Large intestine (tissue), 3 donors: ENCODE measurements around the gene SLIT1. TPM values are rescaled to one million over a fixed set of nuclear protein-coding genes. Genes with fewer than 3 reads are reported as not detected.

Experiments used
- DNase-seq, 2 donors: peaks; one replicate each; pipeline versions ENCODE4 v3.0.0 to v3.0.0-alpha.2; 2013
- H3K27ac ChIP-seq: one replicate; pipeline ENCODE4 v1.5.1; 2013; ENCODE audit warnings: low read length
- H3K27me3 ChIP-seq: 2 replicates; pipeline ENCODE4 v1.6.1; 2013; ENCODE audit warnings: low read length; ENCODE audit not compliant: control insufficient read depth, insufficient read depth
- H3K36me3 ChIP-seq: 2 replicates; pipeline ENCODE4 v1.6.1; 2013; ENCODE audit warnings: low read length; ENCODE audit not compliant: control insufficient read depth, insufficient read depth
- H3K4me1 ChIP-seq: one replicate; pipeline ENCODE4 v1.6.1; 2013; ENCODE audit warnings: low read length; ENCODE audit not compliant: control insufficient read depth, insufficient read depth
- H3K4me3 ChIP-seq: one replicate; pipeline ENCODE4 v1.5.1; 2013; ENCODE audit warnings: low read length
- H3K9me3 ChIP-seq: one replicate; pipeline ENCODE4 v1.6.1; 2013; ENCODE audit warnings: mild to moderate bottlenecking, low read depth, low read length, moderate library complexity; ENCODE audit not compliant: control insufficient read depth
- WGBS: methylation state at CpG from one replicate; pipeline ENCODE4 v1.1.5; 2013; ENCODE audit warnings: low lambda C conversion rate; ENCODE audit not compliant: insufficient coverage; 5-methylcytosine and 5-hydroxymethylcytosine counted together
- polyA plus RNA-seq: library from polyadenylated mRNA; unstranded; fragments of 120-200 nt; gene quantifications from one replicate; pipeline ENCODE4 v1.2.1, GENCODE V29; 2013

Gene SLIT1
- polyA plus RNA-seq, 1 donor = 1.6 TPM

DNA sequence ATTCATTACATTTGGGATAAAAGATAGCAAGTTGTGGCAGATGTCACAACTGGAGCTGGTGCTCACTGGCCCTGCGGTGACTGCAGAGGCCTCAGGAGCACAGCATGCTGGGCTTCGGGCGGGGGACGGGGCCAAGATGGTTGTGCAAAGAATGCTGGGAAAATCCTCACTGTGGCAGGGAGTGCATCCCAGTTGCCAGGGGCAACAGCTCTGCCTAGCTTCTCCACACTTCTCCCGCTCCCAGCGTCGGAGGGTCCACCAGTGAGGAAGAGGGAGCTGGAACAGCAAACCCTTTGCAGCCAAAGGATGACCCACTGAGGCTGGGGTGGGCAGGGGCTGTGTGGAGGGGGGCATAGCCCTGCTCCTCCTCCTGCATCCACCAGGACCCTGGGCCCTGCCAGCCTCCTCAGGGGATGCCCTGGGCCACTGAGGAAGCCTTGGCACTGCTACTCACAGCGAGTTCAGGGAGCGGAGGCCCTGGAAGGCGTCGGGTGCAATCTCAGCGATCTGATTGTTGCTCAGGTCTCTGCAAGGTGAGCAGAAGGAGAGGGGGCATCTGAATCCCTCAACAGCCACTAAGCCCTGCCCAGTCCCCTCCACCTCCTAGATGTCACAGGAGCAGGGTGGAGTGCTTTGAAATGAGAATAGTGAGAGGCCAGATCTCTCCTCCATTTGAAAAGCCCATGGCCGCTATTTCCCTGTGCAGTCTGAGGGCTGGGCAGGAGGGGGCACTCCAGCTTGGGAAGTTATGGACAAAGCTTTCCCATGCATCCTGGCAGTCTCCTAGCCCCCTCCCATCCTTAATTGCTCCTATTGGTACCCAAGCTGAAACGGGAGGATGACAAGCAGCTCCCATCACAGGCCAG lies 126.5 kb downstream of the SLIT1 start:
- no peaks in the 10 kb centered on the region for H3K4me1 ChIP-seq
- no peaks in the 10 kb centered on the region for H3K9me3 ChIP-seq
- DNase-seq = no peak
- no CpG with 5 or more reads among the region's 14 CpGs for WGBS
- H3K27me3 ChIP-seq = no peaks in the 10 kb centered on the region
- no peak overlapping the region for H3K27ac ChIP-seq
- H3K4me3 ChIP-seq = no peak overlapping the region
- H3K36me3 ChIP-seq = no peaks in the 10 kb centered on the region

DNA sequence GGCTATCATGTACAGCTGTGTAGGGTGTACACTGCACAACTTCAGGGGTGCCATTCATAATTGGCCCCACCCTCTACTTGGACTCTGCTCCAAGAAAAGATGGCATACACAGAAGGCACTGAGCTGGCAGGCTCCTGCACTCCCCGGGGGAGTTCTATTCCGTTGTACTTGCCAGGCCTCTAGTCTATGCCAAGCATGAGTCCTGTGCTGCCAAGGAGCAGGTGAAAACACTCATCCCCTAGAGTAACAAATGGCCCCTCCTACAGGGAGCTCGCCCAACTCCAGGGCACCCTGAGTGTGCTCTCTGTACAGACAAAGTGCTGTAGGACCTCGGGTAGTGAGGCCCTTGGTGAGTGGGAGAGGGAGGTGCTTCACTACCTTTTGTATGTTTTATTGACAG lies 127.2 kb downstream of the SLIT1 start:
- DNase-seq = no peak
- Histone ChIP-seq H3K27ac (no peak overlapping the region), H3K9me3 (no peaks in the 10 kb centered on the region), H3K27me3 (peaks cover 2% of the 10 kb centered on the region), H3K4me3 (no peak overlapping the region), H3K36me3 (no peaks in the 10 kb centered on the region), H3K4me1 (no peaks in the 10 kb centered on the region)
- WGBS = no CpG with 5 or more reads among the region's 4 CpGs

DNA sequence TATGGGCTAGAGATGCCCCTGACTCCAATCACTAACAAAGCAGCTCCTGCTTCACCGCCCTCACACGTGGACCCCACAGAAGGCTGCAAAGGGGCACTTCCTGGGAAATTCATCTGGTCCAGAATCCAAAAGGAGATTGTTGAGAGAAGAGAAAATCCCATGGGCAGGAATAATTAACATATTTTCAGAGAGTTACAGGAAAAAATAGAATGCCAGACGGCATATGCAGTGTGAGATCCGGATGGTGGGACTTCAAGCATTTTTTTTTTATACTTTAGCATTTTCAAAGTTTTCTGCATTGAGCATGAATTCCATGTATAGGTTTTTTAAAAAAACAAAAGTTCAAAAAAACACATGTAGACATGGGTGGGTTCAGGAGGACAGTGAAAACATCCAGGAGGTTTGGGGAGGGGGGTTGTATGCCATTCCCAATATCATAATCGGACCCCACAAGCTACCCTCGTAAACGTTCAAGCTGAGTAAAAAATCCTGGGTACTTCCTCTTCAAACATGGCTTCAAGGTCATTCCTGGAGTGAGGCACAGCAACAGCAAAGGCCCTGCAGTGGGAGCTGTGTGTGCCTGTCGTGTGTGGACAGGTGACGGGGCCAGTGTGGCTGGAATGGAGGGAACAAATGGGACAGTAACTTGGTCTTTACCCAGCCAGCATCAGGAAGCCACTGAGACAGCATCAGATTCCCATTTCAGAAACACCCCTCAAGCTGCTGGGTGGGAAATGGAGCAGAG lies 128.1 kb downstream of the SLIT1 start:
- Histone ChIP-seq H3K36me3 (no peaks in the 10 kb centered on the region), H3K9me3 (no peaks in the 10 kb centered on the region), H3K27me3 (peaks cover 2% of the 10 kb centered on the region), H3K4me3 (no peak overlapping the region), H3K27ac (no peak overlapping the region), H3K4me1 (no peaks in the 10 kb centered on the region)
- no peak for DNase-seq
- 100% methylated on average over 1 of the region's 9 CpGs for WGBS

DNA sequence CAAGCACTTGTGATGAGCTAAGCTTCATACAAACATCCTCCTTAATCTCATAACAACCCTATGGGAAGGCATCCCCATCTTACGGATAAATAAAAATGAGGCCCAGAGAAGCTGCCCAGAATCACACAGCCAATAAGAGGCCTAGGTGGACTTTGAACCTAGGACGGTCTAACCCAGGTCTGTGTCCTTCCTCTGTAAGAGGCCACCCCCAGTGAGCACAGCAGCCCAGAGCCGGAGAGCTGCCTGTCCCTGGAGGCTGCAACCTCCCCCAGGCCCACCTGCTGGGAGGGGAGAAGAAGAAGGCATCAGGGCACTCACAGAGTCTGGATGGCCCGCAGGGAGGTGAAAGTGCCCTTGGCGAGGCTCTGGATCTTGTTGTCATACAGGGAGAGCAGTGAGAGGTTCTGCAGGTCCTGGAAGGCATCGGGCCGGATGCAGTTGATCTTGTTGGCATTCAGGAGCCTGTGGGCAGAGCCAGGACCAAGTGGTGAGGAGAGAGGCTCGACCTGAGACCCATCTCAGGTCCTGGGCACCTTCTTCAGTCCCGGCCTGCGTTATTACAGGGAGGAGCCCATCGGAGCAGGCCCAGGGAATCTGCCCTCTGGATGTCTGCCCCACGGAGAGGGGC lies 129.6 kb downstream of the SLIT1 start:
- H3K36me3 ChIP-seq = no peaks in the 10 kb centered on the region
- no CpG with 5 or more reads among the region's 12 CpGs for WGBS
- DNase-seq = no peak
- H3K27ac ChIP-seq = no peak overlapping the region
- H3K9me3 ChIP-seq = no peaks in the 10 kb centered on the region
- H3K4me3 ChIP-seq = no peak overlapping the region
- no peaks in the 10 kb centered on the region for H3K4me1 ChIP-seq
- peaks cover 2% of the 10 kb centered on the region for H3K27me3 ChIP-seq

DNA sequence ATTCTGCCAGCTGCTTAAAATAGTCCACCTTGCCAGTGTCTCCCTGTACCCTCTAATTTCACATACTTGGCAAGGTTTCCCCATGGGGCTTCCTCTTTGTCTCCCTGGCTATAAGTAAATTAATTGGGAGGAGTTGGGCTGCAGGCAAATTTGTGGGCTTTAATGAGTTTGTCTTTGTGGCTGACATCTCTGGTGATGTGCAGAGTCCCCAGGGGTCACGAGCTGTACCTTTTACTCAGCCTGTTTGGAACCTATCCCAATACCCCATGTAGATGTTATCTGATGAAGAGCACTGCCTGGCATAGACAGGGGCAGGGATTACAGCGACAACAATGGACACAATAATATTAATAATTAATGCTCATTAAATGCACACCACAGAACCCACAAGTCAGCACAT lies 132.5 kb downstream of the SLIT1 start:
- Histone ChIP-seq H3K9me3 (no peaks in the 10 kb centered on the region), H3K36me3 (no peaks in the 10 kb centered on the region), H3K4me3 (no peak overlapping the region), H3K27me3 (peaks cover 2% of the 10 kb centered on the region), H3K4me1 (no peaks in the 10 kb centered on the region), H3K27ac (no peak overlapping the region)
- no CpG with 5 or more reads among the region's 2 CpGs for WGBS
- DNase-seq = no peak

DNA sequence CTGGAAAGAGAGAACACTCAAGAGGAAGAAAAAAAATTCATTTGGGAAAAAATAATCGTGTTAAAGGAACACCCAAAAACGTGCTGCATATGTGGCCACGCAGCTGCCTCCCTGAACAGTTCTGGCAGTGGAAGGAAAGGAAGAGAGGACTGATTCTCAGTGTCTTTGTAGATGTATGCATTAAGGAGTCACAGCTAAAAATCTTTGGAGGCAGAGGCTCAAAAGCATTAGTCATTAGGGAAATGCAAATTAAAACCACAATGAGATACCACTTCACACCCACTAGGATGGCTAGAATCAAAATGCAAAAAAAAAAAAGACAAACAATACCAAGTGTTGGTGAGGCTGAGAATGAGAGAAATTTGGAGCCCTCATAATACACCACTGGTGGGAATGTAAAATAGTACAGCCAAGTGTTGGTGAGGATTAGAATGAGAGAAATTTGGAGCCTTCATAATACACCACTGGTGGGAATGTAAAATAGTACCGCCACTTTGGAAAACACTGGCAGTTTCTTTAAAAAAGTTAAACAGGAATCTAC lies 134.7 kb downstream of the SLIT1 start:
- no peak overlapping the region for H3K27ac ChIP-seq
- no peaks in the 10 kb centered on the region for H3K4me1 ChIP-seq
- peaks cover 2% of the 10 kb centered on the region for H3K27me3 ChIP-seq
- H3K9me3 ChIP-seq = no peaks in the 10 kb centered on the region
- no peak overlapping the region for H3K4me3 ChIP-seq
- no peaks in the 10 kb centered on the region for H3K36me3 ChIP-seq
- no peak for DNase-seq
- WGBS = 100% methylated on average over 2 of the region's 4 CpGs

DNA sequence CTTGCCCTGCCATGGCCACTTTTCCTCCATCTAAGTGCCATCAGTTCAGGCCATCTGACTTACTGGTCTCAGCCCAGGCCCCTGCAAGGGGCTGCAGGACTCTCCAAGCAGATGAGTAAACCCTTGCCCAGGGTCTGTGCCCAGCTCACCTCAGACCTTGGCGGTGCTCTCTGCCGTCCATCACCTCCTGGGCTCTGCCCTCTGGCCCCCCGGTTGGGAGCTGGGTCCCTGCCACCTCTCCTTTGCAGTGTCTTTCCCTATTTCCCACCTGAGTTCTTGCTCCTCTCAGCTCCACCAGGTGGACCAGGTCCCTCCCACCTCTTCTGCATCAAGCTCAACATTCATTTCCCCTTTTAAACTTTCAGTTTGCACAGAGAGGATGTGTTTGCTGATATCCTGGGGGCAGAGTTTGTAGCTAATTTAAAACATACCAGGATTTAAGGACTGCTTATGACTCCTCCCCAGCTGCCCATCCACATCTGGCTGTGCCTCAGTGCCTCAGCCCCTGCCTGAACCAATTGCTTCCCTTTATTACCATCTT lies 135.5 kb downstream of the SLIT1 start:
- no peak overlapping the region for H3K27ac ChIP-seq
- no peaks in the 10 kb centered on the region for H3K36me3 ChIP-seq
- no peaks in the 10 kb centered on the region for H3K9me3 ChIP-seq
- H3K4me1 ChIP-seq = no peaks in the 10 kb centered on the region
- H3K4me3 ChIP-seq = no peak overlapping the region
- no peak for DNase-seq
- peaks cover 2% of the 10 kb centered on the region for H3K27me3 ChIP-seq
- no CpG with 5 or more reads among the region's 3 CpGs for WGBS

DNA sequence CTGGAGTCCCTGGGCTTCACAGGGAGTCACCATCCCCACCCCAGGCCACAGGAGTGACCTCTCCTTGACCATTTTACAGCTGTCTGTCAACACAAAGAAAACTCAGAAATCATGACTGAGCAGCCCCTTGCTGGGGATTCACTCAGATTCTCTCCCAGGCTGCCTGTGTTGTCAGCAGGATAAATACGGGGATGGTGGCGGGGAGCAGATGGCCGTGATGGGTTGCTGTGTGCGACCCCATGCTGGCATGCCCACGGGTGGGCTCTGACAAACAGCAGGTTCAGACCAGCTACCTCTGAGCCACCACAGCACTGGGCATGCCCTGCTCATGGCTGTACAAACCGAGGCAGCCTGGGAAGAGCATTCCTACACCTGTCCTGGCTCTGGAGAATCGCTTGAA lies 136.1 kb downstream of the SLIT1 start:
- Histone ChIP-seq H3K4me3 (no peak overlapping the region), H3K27ac (no peak overlapping the region), H3K4me1 (no peaks in the 10 kb centered on the region), H3K36me3 (no peaks in the 10 kb centered on the region), H3K9me3 (no peaks in the 10 kb centered on the region), H3K27me3 (peaks cover 2% of the 10 kb centered on the region)
- no peak for DNase-seq
- WGBS = no CpG with 5 or more reads among the region's 7 CpGs

DNA sequence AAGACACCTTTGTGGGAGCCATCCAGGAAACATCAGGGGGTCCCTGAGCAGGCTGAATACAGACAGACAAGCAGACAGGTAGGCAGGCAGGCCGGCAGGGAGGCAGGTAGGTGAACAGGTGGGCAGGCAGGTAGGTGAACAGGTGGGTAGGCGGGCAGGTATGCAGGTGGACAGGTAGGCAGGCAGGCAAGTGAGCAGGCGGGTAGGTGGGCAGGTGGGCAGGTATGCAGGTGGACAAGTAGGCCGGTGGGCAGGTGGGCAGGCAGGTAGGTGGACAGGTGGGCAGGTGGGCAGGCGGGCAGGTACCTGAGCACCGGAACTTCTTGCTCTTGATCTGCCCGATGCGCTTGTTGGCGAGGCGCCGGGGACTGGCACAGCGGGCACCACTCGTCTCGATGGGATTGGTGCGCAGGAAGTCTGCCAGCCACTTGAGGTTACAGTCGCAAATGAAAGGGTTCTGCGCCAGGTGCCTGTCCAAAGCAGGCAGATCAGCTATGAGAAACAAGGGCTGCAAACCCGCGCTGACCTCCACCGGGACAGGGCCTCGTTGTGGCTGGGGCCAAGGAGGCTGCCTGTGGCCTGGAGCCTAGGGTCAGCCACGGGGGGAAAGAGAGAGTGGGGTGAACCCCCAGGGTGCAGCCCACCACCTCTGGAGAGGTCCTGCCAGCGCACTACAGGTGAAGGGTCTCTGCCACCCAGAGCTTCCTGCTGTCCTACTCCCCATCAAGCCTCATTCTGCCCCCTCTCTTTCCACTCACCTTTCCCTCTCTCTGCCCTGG lies 136.9 kb downstream of the SLIT1 start:
- H3K36me3 ChIP-seq = no peaks in the 10 kb centered on the region
- H3K4me3 ChIP-seq = no peak overlapping the region
- no peaks in the 10 kb centered on the region for H3K27me3 ChIP-seq
- no CpG with 5 or more reads among the region's 23 CpGs for WGBS
- no peak overlapping the region for H3K27ac ChIP-seq
- H3K9me3 ChIP-seq = no peaks in the 10 kb centered on the region
- no peak for DNase-seq
- H3K4me1 ChIP-seq = no peaks in the 10 kb centered on the region
